Measurements from ENCODE around the gene TMED4.

GRCh38 chr7:44629829-44630522 is 47.9 kb upstream of the TMED4 start:
- TF ChIP-seq CTCF (IDR thresholded peaks at IDR 0.05 in 2 of 3, conservative IDR thresholded peaks at IDR 0.05 in 1 of 3; ENCODE audit: control insufficient read depth in 2 of 3, extremely low read depth in 1 of 3, insufficient read depth in 1 of 3, low read depth in 3 of 3, low read length in 3 of 3) (no peak), SIN3A (IDR thresholded peaks at IDR 0.05; ENCODE audit: low read depth, low read length) (no peak), PAX8 (IDR thresholded peaks at IDR 0.05) (no peak), NFIC (IDR thresholded peaks at IDR 0.05; ENCODE audit: low read depth, low read length) (no peak), PAX5 (IDR thresholded peaks at IDR 0.05; ENCODE audit: borderline replicate concordance, low read depth, low read length) (no peak), PRDM15 (CRISPR knock-in tag; IDR thresholded peaks at IDR 0.05) (no peak), CEBPZ (IDR thresholded peaks at IDR 0.05; ENCODE audit: low read depth, low read length) (no peak), BCLAF1 (IDR thresholded peaks at IDR 0.05) (no peak), ZBED1 (IDR thresholded peaks at IDR 0.05; ENCODE audit: borderline replicate concordance) (no peak), CREB1 (IDR thresholded peaks at IDR 0.05; ENCODE audit: low read depth) (no peak), POLR2AphosphoS5 (IDR thresholded peaks at IDR 0.05; ENCODE audit: low read length) (peak; percentile 31; the same call in 1 of the 2 replicates), HCFC1 (IDR thresholded peaks at IDR 0.05; ENCODE audit: low read length) (no peak), ATF3 (IDR thresholded peaks at IDR 0.05; ENCODE audit: borderline replicate concordance, extremely low read depth, low read depth, low read length) (no peak), SMARCA5 (IDR thresholded peaks at IDR 0.05) (no peak)
